ENCODE data around the gene GP1BA. TPM values are rescaled to one million over a fixed set of nuclear protein-coding genes. Genes with fewer than 3 reads are reported as not detected.

GP1BA gene
- total RNA-seq, 1 experiment from 2014 or later, result not detected

GRCh38 chr17:4945176-4945943 lies 13.3 kb downstream of the GP1BA start:
- peak; percentile 96 for DNase-seq (ENCODE audit: unreplicated experiment)
- ChIA-PET CTCF (interaction anchor here (0.6 to 1.7 kb wide), 4 partner anchors 36 to 250 kb away, joined by 3 to 5 read pairs (median 5); partner anchors contain the start of gene MED11), POLR2A (interaction anchor here (0.6 to 21.5 kb wide), 7 partner anchors 11 to 235 kb away, joined by 3 to 639 read pairs (median 5); partner anchors contain the start of genes ARRB2, PSMB6 and SPAG7)
- no peaks in the 10 kb centered on the region for H3K9me3 Mint-ChIP-seq (ENCODE audit: unreplicated experiment)
- intact Hi-C loops (cut with micrococcal nuclease), result no loop called here
- H3K27me3 Mint-ChIP-seq (ENCODE audit: insufficient read depth, unreplicated experiment), result no peaks in the 10 kb centered on the region
- TF ChIP-seq CTCF (IDR thresholded peaks at IDR 0.05; ENCODE audit: unreplicated experiment), result no peak
- peak overlapping the region; percentile 74 for H3K4me3 Mint-ChIP-seq (ENCODE audit: unreplicated experiment)
- H3K4me1 Mint-ChIP-seq (ENCODE audit: insufficient read depth, unreplicated experiment), result peaks cover 59% of the 10 kb centered on the region
- BruUV-seq (replicated peaks), result no TSS peak
- peaks cover 62% of the 10 kb centered on the region for H3K36me3 Mint-ChIP-seq (ENCODE audit: insufficient read depth, unreplicated experiment)
- H3K27ac Mint-ChIP-seq (ENCODE audit: low read depth, unreplicated experiment), result peak overlapping the region; percentile 90

- H3K9me3 Mint-ChIP-seq (ENCODE audit: unreplicated experiment), result no peaks in the 10 kb centered on the region
- peaks cover 57% of the 10 kb centered on the region for H3K36me3 Mint-ChIP-seq (ENCODE audit: insufficient read depth, unreplicated experiment)
- TF ChIP-seq CTCF (IDR thresholded peaks at IDR 0.05; ENCODE audit: unreplicated experiment), result no peak
- H3K27me3 Mint-ChIP-seq (ENCODE audit: insufficient read depth, unreplicated experiment), result no peaks in the 10 kb centered on the region
- peak; percentile 26 for DNase-seq (ENCODE audit: unreplicated experiment)
- peaks cover 63% of the 10 kb centered on the region for H3K4me1 Mint-ChIP-seq (ENCODE audit: insufficient read depth, unreplicated experiment)
- ChIA-PET CTCF (interaction anchor here (0.6 to 1.7 kb wide), 5 partner anchors 36 to 250 kb away, joined by 3 to 5 read pairs (median 5); partner anchors contain the start of gene MED11), POLR2A (interaction anchor here (1.2 to 21.5 kb wide), 7 partner anchors 11 to 236 kb away, joined by 3 to 639 read pairs (median 6); partner anchors contain the start of genes ARRB2, INCA1, KIF1C and PSMB6)
- H3K4me3 Mint-ChIP-seq (ENCODE audit: unreplicated experiment), result peak overlapping the region; percentile 74
- BruUV-seq (replicated peaks), result no TSS peak
- intact Hi-C loops (cut with micrococcal nuclease), result no loop called here
- peak overlapping the region; percentile 93 for H3K27ac Mint-ChIP-seq (ENCODE audit: low read depth, unreplicated experiment)
These were observed 13.8 kb downstream of the GP1BA start for GRCh38 chr17:4945944-4946280.

GRCh38 chr17:4946312-4946976 lies 14.4 kb downstream of the GP1BA start:
- DNase-seq (ENCODE audit: unreplicated experiment), result no peak
- H3K27ac Mint-ChIP-seq (ENCODE audit: low read depth, unreplicated experiment), result peak overlapping the region; percentile 93
- H3K9me3 Mint-ChIP-seq (ENCODE audit: unreplicated experiment), result no peaks in the 10 kb centered on the region
- H3K4me1 Mint-ChIP-seq (ENCODE audit: insufficient read depth, unreplicated experiment), result peaks cover 63% of the 10 kb centered on the region
- POLR2A ChIA-PET, result interaction anchor here (0.7 to 21.5 kb wide), 10 partner anchors 12 to 236 kb away, joined by 3 to 639 read pairs (median 6); partner anchors contain the start of genes ARRB2, CAMTA2, INCA1 and KIF1C
- CTCF ChIA-PET, result interaction anchor here (0.6 to 1.7 kb wide), 5 partner anchors 37 to 251 kb away, joined by 3 to 5 read pairs (median 5); partner anchors contain the start of gene MED11
- no peaks in the 10 kb centered on the region for H3K27me3 Mint-ChIP-seq (ENCODE audit: insufficient read depth, unreplicated experiment)
- TSS peak; percentile 60 for BruUV-seq (replicated peaks)
- intact Hi-C loops (cut with micrococcal nuclease), result no loop called here
- no peak for TF ChIP-seq CTCF (IDR thresholded peaks at IDR 0.05; ENCODE audit: unreplicated experiment)
- peaks cover 56% of the 10 kb centered on the region for H3K36me3 Mint-ChIP-seq (ENCODE audit: insufficient read depth, unreplicated experiment)
- H3K4me3 Mint-ChIP-seq (ENCODE audit: unreplicated experiment), result peak overlapping the region; percentile 74

- H3K4me1 Mint-ChIP-seq (ENCODE audit: insufficient read depth, unreplicated experiment), result peaks cover 57% of the 10 kb centered on the region
- DNase-seq (ENCODE audit: unreplicated experiment), result peak; percentile 30
- H3K4me3 Mint-ChIP-seq (ENCODE audit: unreplicated experiment), result peak overlapping the region; percentile 74
- no TSS peak for BruUV-seq (replicated peaks)
- ChIA-PET CTCF (no interaction called here), POLR2A (interaction anchor here (0.7 to 21.5 kb wide), 14 partner anchors 7 to 237 kb away, joined by 3 to 639 read pairs (median 6); partner anchors contain the start of genes ARRB2, CAMTA2, INCA1 and KIF1C)
- peak overlapping the region; percentile 93 for H3K27ac Mint-ChIP-seq (ENCODE audit: low read depth, unreplicated experiment)
- H3K27me3 Mint-ChIP-seq (ENCODE audit: insufficient read depth, unreplicated experiment), result no peaks in the 10 kb centered on the region
- peaks cover 56% of the 10 kb centered on the region for H3K36me3 Mint-ChIP-seq (ENCODE audit: insufficient read depth, unreplicated experiment)
- no peak for TF ChIP-seq CTCF (IDR thresholded peaks at IDR 0.05; ENCODE audit: unreplicated experiment)
- intact Hi-C loops (cut with micrococcal nuclease), result no loop called here
- H3K9me3 Mint-ChIP-seq (ENCODE audit: unreplicated experiment), result no peaks in the 10 kb centered on the region
These were observed 14.9 kb downstream of the GP1BA start for GRCh38 chr17:4947010-4947410.

Data from MCF 10A (cell line).